NCI-H2081 (cell line): ENCODE results near the gene CLEC3A.
"Not testable (repeated sequence)": the region's sequence is repeated elsewhere in the genome, so short reads cannot be mapped to it uniquely, and the experiment has no call there.

Experiments used
- DNase-seq, 2 experiments: peaks; one replicate each; lab custom pipeline; 2025; lab: John Stamatoyannopoulos, UW

The CLEC3A gene

DNA sequence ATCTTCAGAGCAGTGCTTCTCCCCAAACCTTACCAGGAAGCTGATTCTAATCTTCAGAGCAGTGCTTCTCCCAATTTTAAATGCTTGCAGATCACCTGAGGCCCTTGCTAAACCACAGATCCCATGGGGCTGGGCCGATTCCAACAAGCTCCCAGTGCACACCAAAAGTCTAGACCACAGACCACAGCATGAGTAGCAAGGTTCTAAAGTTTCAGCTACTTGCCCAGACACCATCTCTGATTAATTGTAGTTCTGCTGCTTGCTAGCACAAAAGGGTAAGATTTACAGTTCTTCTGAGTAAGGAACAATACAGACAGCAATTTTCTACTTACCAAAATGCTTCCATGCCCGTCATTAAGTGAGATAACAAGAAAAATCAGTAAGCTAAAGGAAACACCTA, 12.2 kb downstream of the CLEC3A start:
- DNase-seq, result no peak

DNA sequence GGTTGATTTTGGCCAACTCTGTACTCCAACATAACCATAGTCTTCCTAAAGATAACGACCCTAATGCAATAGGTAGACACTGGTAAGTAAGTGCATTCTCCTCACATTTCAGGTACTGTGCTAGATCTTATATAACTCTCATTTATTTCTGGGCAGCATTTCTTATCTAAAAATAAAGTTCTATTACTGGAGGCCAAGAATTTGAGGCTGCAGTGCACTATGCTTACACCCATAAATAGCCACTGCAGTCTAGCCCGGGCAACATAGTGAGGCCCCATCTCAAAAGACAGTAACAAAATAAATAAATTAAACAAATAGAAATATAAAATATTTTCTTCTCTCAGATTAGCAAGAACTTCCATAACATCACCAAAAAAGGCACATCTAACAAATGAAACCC, 12.7 kb downstream of the CLEC3A start:
- DNase-seq, result no peak

DNA sequence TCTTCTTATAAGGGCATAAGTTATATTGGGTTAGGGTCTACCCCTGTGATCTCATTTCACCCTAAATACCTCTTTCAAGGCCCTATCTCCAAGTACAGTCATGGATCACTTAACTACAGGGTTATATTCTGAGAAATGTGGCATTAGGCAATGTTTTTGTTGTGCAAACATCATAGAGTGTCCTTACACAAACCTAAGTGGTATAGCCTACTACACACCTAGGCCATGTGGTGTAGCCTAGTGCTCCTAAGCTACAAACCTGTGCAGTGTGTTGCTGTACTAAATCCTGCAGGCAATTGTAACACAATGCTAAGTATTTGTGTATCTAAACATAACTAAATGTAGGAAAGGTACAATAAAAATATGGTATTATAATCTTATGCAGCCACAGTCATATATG, 18.0 kb downstream of the CLEC3A start:
- DNase-seq, result no peak

DNA sequence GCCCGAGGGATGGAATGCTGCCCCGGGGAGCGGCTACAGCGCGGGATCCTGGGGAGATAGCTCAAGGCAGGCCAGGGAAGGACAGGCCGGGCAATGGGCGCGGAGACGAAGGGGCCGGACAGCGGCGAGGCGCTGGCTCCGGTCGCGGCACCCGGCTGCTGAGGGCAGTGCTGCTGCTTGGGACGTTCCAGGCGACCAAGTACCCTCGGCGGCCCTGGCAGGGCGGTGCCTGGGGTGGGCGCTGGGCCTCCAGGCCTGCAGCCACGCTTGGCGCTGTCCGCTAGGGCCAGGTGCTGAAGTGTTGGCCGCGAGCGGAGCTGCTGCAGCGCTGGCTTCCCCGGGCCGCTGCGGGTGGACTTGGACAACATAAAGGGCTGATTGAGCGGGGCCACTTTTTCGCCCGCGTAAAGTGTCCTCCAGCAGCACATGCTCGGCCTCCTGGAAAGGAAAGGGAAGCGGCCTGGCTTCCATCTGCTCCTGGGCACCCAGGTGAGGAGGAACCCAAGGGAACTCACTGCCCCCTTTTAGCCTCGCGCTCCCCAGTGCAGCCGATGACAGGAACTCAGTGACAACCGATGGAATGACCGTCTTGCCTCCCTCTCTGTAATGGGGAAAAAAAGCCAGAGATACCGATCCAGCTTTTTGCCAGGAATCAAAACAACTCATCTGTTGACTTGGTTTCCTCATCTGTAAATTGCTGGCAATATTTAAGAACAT, 23.7 kb downstream of the CLEC3A start:
- no peak for DNase-seq

DNA sequence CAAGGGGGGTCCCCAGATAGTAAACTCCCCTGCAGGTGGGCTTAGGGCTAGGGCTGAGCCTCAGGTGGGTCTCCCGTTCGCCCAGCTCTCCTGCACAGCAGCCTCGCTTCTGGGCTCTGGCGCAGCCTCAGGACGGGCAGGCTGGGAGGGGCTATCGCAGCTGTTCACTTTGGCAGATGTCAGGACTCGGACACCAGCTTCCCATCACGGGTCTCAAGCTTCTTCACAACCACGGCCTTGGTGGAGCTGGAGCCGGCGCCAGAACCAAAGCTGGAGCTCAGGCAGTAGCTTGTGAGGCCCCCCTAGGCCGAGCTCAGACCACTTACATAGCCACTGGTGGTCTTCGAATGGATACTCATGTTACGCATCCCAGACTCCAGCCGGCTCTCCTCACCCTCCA, 26.0 kb downstream of the CLEC3A start:
- DNase-seq, result no peak

DNA sequence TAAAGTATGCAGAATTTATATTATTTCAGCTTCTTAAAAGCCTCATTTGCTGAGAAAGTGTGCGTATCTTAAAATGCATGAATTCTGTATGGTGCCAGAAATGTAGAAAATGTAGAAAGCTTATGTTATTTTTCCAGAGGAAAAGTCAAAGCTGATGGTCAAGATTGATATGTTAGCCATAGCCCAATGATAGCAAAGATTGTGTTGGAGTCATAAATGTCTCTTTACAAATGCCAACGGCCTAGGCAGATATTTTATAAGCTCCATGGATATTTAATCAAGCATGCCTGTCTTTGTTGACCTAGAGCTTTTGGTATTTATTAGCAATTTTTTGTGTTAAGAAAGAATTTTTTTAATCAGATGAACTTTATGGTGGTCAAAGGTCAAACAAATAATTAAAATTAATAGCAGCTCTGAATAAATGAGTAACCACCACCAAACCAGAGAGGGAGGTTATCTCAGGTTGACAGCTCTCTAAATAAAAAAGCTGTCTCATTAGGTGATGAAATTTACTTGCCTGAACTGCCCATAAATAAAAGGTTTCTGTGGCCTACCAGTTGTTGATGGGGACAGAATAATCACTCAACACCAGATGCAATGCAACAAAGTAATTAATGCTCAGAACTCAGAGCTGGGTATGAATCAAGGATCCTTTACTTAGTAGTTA, 28.5 kb downstream of the CLEC3A start:
- DNase-seq, result no peak

DNA sequence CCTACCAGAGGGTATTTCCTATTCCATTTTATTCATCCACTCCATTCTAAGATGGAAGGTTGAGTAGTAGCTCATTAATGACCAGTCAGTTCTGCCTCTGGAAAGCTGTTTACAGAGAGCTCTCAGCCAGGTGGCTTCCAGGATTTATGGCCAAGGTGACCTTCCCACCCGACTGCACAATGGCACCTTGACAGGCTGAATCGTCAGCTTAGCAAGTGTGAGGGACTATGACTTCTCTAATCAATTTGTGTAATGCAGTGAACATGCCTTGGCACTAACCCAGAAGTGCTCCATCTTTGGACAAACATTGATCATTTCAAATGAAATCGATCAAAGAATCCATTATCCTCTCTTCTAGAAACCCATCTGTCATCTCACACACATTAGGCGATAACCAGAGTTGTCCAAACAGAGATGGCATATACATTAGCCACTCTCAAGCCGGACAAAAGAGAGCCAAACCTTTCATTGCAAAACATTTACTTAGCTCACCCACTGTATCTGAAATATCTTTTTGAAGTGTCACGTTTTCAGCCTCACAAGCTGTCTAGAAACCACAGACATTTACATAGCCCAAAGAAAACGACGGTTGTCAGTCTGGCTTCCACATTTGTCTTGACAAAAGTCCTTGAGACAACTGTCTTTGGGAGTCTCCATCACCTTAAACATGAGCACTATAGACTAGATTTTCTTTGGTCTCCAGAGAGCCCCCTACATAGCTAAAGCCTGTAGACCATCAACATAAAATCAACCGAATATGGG, 35.6 kb downstream of the CLEC3A start:
- no peak for DNase-seq

DNA sequence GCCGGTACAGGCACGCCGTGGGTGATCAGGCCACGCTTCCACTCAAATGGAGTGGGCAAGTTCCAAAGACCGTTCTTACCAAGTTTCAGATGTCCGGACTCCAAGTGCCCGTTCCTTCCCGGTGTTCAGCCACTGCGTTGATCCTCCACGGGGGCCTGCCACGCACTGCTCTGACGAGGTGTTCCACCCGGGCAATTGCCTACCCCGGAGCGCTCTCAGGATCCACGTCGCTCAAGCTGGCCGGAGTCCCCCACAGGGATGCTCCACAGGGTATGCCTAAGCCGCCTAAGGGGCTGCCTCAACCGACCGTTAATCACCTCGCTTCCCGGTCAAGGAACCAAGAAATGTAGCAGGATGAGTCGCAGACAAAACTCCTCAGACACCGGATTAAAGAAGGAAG, 37.5 kb downstream of the CLEC3A start:
- not testable (repeated sequence) for DNase-seq

DNA sequence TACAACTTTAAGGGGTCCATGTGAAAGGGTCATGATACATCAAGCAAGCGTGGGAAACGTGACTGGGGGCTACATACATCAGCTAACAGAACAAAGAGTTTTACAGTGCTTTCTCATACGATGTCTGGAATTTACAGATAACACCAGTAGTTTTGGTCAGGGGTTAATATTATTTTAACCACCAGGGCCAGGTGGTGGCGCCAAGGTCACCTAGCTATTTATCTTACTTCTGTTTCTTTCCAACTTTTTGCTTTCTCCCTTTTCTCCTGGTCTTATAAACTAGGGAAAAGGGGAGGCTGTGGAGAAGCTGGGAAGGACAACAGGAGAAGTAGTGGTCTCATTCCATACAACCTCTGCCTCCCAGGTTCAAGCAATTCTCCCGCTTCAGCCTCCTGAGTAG, 37.9 kb downstream of the CLEC3A start:
- DNase-seq, result no peak

DNA sequence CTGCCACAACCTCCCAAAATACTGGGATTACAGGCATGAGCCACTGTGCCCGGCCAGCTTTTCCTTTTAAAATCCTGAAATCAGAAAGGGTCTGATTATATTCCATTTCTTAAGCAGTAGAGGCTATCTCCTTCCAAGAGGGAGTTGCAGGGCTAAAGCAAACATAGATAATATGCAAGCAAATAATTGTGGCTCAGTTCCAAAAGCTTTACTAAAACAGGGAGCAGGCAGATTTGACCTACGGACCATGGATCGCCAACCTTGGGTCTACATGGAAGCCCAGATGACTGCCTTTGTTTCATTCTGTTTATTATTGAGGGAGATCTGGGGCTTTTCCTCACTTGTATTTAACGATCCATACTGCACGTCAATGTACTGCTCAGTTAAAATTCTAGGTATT, 38.5 kb downstream of the CLEC3A start:
- no peak for DNase-seq

DNA sequence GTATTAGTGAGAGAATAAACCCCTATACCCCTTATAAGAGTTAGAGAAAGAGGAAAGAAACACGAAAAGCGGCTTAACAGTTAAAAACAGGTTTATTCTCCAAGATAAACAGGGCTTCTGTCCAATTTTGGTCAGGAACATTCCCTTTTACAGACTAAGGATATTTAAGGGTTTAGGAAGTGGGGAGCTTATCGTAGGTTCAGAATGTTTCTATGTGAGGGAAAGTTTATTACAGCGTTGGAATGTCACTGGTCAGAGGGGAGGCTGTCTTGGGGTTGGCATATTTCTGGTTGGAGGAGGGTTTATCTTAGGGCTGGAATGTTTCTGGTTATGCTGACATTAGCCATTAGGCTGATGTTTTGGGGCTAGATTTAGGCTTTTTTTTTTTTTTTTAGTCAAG, 43.0 kb downstream of the CLEC3A start:
- no peak for DNase-seq

DNA sequence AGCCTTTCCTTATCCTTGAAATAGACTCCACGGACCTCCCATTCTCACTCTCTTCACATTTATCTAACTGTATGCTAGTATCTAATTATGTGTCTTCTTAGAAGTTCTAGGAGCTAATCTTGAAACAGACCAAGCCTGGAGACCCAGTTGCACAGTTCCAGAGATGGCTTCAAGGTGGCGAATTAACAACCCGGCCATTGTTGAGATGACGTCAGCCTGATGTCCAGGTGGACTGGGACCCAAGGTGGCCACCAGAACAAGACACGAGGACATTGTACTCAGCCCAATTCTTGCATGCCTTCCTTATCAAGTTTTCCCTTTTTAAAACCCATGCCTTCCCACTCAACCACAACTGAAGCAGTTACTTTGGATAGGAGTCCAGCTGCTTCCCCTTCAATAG, 47.6 kb downstream of the CLEC3A start:
- no peak for DNase-seq

DNA sequence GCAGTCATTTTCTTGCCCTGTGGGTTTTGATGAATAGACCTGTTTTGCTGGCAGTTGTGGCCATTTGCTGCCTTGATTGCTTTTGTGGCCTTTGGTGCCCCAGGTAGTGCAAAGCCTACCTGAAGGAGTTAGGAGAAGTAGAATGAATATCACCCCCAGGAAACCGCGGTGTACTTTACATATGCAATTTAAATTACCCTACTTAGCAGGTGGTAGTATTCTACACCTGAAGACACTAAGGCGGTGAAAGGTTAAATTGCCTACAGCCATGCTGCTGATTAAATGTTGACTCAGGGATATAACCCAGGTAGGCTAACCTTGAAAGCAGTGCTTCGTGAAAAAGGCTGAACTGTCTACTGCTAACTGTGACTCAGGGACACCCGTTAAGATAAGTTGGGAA, 49.9 kb downstream of the CLEC3A start:
- DNase-seq, result peak in 1 of 2 experiments; percentile 17

DNA sequence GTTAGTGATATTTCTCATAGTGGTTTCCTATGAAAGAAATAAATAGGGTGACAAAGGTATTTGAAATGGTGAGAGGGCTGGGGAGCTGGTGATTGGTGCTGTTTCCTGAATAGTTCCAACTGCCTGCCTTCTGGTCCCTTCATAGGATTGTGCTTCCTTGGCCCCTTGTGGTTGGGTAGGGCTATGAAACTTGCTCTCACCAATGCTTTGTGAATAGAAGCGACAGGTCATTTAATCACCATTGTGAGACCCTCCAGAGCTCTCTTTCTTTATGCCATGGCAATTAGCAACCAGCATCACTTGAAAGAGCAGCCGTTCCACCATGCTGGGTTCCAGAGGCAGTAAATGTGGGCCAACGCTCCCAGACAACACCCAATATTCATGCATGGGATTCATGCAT, 53.5 kb downstream of the CLEC3A start:
- DNase-seq, result no peak

DNA sequence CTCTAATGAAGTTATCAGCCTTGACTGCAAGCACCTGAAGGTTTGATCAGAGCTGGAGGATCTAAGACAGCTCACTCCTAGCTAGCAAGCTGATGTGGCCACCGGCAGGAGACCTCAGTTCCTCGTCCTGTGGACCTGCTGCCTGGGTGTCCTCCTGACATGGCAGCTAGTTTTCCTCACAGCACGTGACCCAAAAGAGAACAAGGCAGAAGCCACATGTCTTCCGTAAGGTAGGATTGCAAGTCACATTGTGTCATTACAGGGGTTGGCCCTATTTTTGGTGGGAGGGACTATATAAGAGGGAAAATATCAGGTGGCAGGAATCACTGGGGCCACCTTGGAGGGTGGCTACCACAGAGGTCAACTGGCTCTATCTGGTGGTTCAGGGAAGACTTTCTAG, 59.0 kb downstream of the CLEC3A start:
- no peak for DNase-seq
